A673 (cell line): Measurements from ENCODE around the gene TMEFF2. TPM values are rescaled to one million over a fixed set of nuclear protein-coding genes. Genes with fewer than 3 reads are reported as not detected.

Experiments
- BruUV-seq: library from RNA; stranded (reverse); fragments of 400-500 nt; replicated peaks from 2 replicates; lab custom pipeline; 2021; lab: Mats Ljungman, UMichigan
- CTCF ChIA-PET: fragments of 300-600 bp; sonication (Branson Sonifier 250); formaldehyde crosslinking; loops from one replicate; lab custom pipeline; 2022; ENCODE audit warnings: antibody characterized with exemption; lab: Charles Lee
- POLR2A ChIA-PET: fragments of 300-600 bp; sonication (Branson Sonifier 250); formaldehyde crosslinking; loops from one replicate; lab custom pipeline; 2022; ENCODE audit warnings: antibody characterized with exemption; ENCODE audit not compliant: low non-redundant PET; lab: Charles Lee
- DNase-seq: peaks from one replicate; pipeline ENCODE4 v3.0.0-alpha.2; 2015; ENCODE audit warnings: low spot score
- H3K27ac ChIP-seq: fragments of 200-600 bp; sonication (generic); 2 replicates; pipeline ENCODE4 v1.5.1; 2016; ENCODE audit warnings: mixed run types, low read depth, mild to moderate bottlenecking, mixed read lengths, antibody characterized with exemption, low read length; ENCODE audit not compliant: poor library complexity, severe bottlenecking
- H3K27me3 ChIP-seq: fragments of 200-600 bp; sonication (generic); replicated peaks from 2 replicates; pipeline ENCODE4 v1.6.1; 2017; ENCODE audit warnings: mixed run types, low read depth, mild to moderate bottlenecking, mixed read lengths, antibody characterized with exemption, low read length; ENCODE audit not compliant: insufficient read depth, poor library complexity
- H3K36me3 ChIP-seq: fragments of 200-600 bp; sonication (generic); 2 replicates; pipeline ENCODE4 v1.6.1; 2016; ENCODE audit warnings: mixed run types, mild to moderate bottlenecking, mixed read lengths, antibody characterized with exemption, low read length; ENCODE audit not compliant: insufficient read depth, poor library complexity, severe bottlenecking
- H3K4me1 ChIP-seq: fragments of 200-600 bp; sonication (generic); 2 replicates; pipeline ENCODE4 v1.6.1; 2017; ENCODE audit warnings: mixed run types, mild to moderate bottlenecking, mixed read lengths, antibody characterized with exemption, low read length; ENCODE audit not compliant: insufficient read depth, poor library complexity, severe bottlenecking
- H3K4me3 ChIP-seq: fragments of 200-600 bp; sonication (generic); 2 replicates; pipeline ENCODE4 v1.5.1; 2016; ENCODE audit warnings: low read depth, mixed run types, mild to moderate bottlenecking, mixed read lengths, low read length; ENCODE audit not compliant: poor library complexity, severe bottlenecking
- H3K9me3 ChIP-seq: fragments of 200-600 bp; sonication (generic); 2 replicates; pipeline ENCODE4 v1.6.1; 2016; ENCODE audit warnings: mixed run types, low read depth, mild to moderate bottlenecking, mixed read lengths, antibody characterized with exemption, low read length; ENCODE audit not compliant: poor library complexity, severe bottlenecking
- CTCF ChIP-seq: fragments of 300-800, 200-600 bp; sonication (generic); conservative IDR thresholded peaks from 2 replicates; pipeline ENCODE4 v1.5.1; 2017; ENCODE audit warnings: low read depth, mild to moderate bottlenecking, antibody characterized with exemption, low read length, moderate library complexity, mixed read lengths
- EZH2 ChIP-seq: fragments of 200-600 bp; sonication (generic); IDR thresholded peaks from 2 replicates; pipeline ENCODE4 v1.6.1; 2017; ENCODE audit warnings: borderline replicate concordance, low read depth, mild to moderate bottlenecking, mixed read lengths, antibody characterized with exemption, low read length; ENCODE audit not compliant: poor library complexity, severe bottlenecking
- intact Hi-C: fragments of 100-400 bp; cut with micrococcal nuclease; formaldehyde crosslinking; loops from one replicate; pipeline ENCODE4 v1.10.0; 2022; ENCODE audit not compliant: unreplicated experiment
- total RNA-seq: library from RNA; stranded (reverse); gene quantifications from 2 replicates; pipeline ENCODE4 v1.2.3, GENCODE V29; 2021

The TMEFF2 gene
- total RNA-seq, 1 experiment from 2014 or later, result 7.0 TPM

- no TSS peak for BruUV-seq
- H3K4me3 ChIP-seq, result no peak overlapping the region
- no peaks in the 10 kb centered on the region for H3K36me3 ChIP-seq
- intact Hi-C loops, result no loop called here
- no peaks in the 10 kb centered on the region for H3K9me3 ChIP-seq
- no peaks in the 10 kb centered on the region for H3K27me3 ChIP-seq
- H3K27ac ChIP-seq, result no peak overlapping the region
- H3K4me1 ChIP-seq, result no peaks in the 10 kb centered on the region
- TF ChIP-seq CTCF, result no peak
- no peak for TF ChIP-seq EZH2
- DNase-seq, result peak; percentile 61
- ChIA-PET CTCF (no interaction called here), POLR2A (no interaction called here)
Measured at GRCh38 chr2:191927319-191927867, 267.3 kb downstream of the TMEFF2 start.

GRCh38 chr2:191926671-191927070, 268.1 kb downstream of the TMEFF2 start:
- H3K4me3 ChIP-seq, result no peak overlapping the region
- ChIA-PET CTCF (no interaction called here), POLR2A (no interaction called here)
- BruUV-seq, result no TSS peak
- H3K27me3 ChIP-seq, result no peaks in the 10 kb centered on the region
- H3K9me3 ChIP-seq, result no peaks in the 10 kb centered on the region
- H3K36me3 ChIP-seq, result no peaks in the 10 kb centered on the region
- no peak for DNase-seq
- no peaks in the 10 kb centered on the region for H3K4me1 ChIP-seq
- intact Hi-C loops, result no loop called here
- TF ChIP-seq EZH2 (no peak), CTCF (no peak)
- no peak overlapping the region for H3K27ac ChIP-seq

- CTCF ChIA-PET, result interaction anchor here (0.6 kb wide), 1 partner anchor 358 kb away, joined by 7 read pairs; no protein-coding TSS in a partner anchor
- intact Hi-C loops, result no loop called here
- Histone ChIP-seq H3K4me1 (no peaks in the 10 kb centered on the region), H3K27ac (no peak overlapping the region), H3K27me3 (no peaks in the 10 kb centered on the region), H3K36me3 (no peaks in the 10 kb centered on the region), H3K9me3 (no peaks in the 10 kb centered on the region), H3K4me3 (no peak overlapping the region)
- POLR2A ChIA-PET, result no interaction called here
- DNase-seq, result no peak
- TF ChIP-seq CTCF, result no peak
- TF ChIP-seq EZH2, result no peak
- no TSS peak for BruUV-seq
Measured at GRCh38 chr2:191923652-191923997, 271.1 kb downstream of the TMEFF2 start.
